Suprapubic skin (tissue), 4 donors: Measurements from ENCODE around the gene RFPL2. TPM values are rescaled to one million over a fixed set of nuclear protein-coding genes. Genes with fewer than 3 reads are reported as not detected.

Experiments
- DNase-seq, 2 donors: peaks; one replicate each; pipeline ENCODE4 v3.0.0-alpha.2; 2019; ENCODE audit warnings: low spot score in 2 of 2
- H3K27ac ChIP-seq: fragments of 200-600 bp; sonication (generic); one replicate; pipeline ENCODE4 v1.5.1; 2019
- H3K27me3 ChIP-seq: fragments of 200-600 bp; sonication (generic); one replicate; pipeline ENCODE4 v1.5.1; 2019
- H3K36me3 ChIP-seq: fragments of 200-600 bp; sonication (generic); one replicate; pipeline ENCODE4 v1.5.1; 2019
- H3K4me1 ChIP-seq: fragments of 200-600 bp; sonication (generic); one replicate; pipeline ENCODE4 v1.5.1; 2019
- H3K4me3 ChIP-seq: fragments of 200-600 bp; sonication (generic); one replicate; pipeline ENCODE4 v1.5.1; 2019; ENCODE audit warnings: mild to moderate bottlenecking
- H3K9me3 ChIP-seq: fragments of 200-600 bp; sonication (generic); one replicate; pipeline ENCODE4 v1.5.1; 2019
- CTCF ChIP-seq, 2 donors: fragments of 200-600 bp in 1 of 2; fragments of 450-650 bp in 1 of 2; sonication (generic) in 1 of 2; IDR thresholded peaks; one replicate each; pipeline ENCODE4 v1.5.1; 2016 to 2019; ENCODE audit warnings: antibody characterized with exemption in 2 of 2, mild to moderate bottlenecking in 1 of 2, moderate library complexity in 1 of 2
- EP300 ChIP-seq: sonication (generic); formaldehyde crosslinking; IDR thresholded peaks from one replicate; pipeline ENCODE4 v1.6.1; 2017; ENCODE audit warnings: antibody characterized with exemption
- POLR2A ChIP-seq, 2 donors: fragments of 450-650 bp; IDR thresholded peaks; one replicate each; pipeline ENCODE4 v1.6.1; 2017; ENCODE audit warnings: antibody characterized with exemption in 2 of 2, mild to moderate bottlenecking in 2 of 2, moderate library complexity in 2 of 2
- POLR2AphosphoS5 ChIP-seq, 3 donors: sonication (generic); formaldehyde crosslinking; IDR thresholded peaks; one replicate each; pipeline ENCODE4 v1.6.1; 2017; ENCODE audit warnings: antibody characterized with exemption in 3 of 3
- WGBS: methylation state at CpG from one replicate; pipeline ENCODE4 v1.1.5; 2018; 5-methylcytosine and 5-hydroxymethylcytosine counted together
- total RNA-seq, 4 donors: library from RNA; depleted of rRNA; stranded (reverse); fragments of >200 nt; gene quantifications; one replicate each; pipeline ENCODE4 v1.1.0, GENCODE V29; 2016

Gene RFPL2
- total RNA-seq, 4 donors from 2014 or later = not detected

- no peak for DNase-seq
- Histone ChIP-seq H3K36me3 (no peaks in the 10 kb centered on the region), H3K4me3 (no peak overlapping the region), H3K27me3 (peaks cover 8% of the 10 kb centered on the region), H3K27ac (no peak overlapping the region), H3K9me3 (no peaks in the 10 kb centered on the region), H3K4me1 (no peaks in the 10 kb centered on the region)
- TF ChIP-seq CTCF (IDR thresholded peaks at IDR 0.05) (no peak), POLR2A (IDR thresholded peaks at IDR 0.05) (no peak), EP300 (no peak), POLR2AphosphoS5 (IDR thresholded peaks at IDR 0.05) (no peak)
- 62% methylated on average over 7 of the region's 7 CpGs for WGBS
These were observed 21.6 kb upstream of the RFPL2 start for GRCh38 chr22:32226326-32227104.

- TF ChIP-seq POLR2A (IDR thresholded peaks at IDR 0.05) (no peak), CTCF (IDR thresholded peaks at IDR 0.05) (no peak), EP300 (no peak), POLR2AphosphoS5 (IDR thresholded peaks at IDR 0.05) (no peak)
- no peak for DNase-seq
- Histone ChIP-seq H3K9me3 (no peaks in the 10 kb centered on the region), H3K27ac (no peak overlapping the region), H3K4me1 (no peaks in the 10 kb centered on the region), H3K4me3 (no peak overlapping the region), H3K27me3 (peaks cover 8% of the 10 kb centered on the region), H3K36me3 (no peaks in the 10 kb centered on the region)
- WGBS = 66% methylated on average over 1 of the region's 1 CpG
These were observed 18.1 kb upstream of the RFPL2 start for GRCh38 chr22:32222991-32223390.

- no peak for DNase-seq
- TF ChIP-seq POLR2A (IDR thresholded peaks at IDR 0.05) (no peak), CTCF (IDR thresholded peaks at IDR 0.05) (no peak), POLR2AphosphoS5 (IDR thresholded peaks at IDR 0.05) (no peak), EP300 (no peak)
- Histone ChIP-seq H3K9me3 (no peaks in the 10 kb centered on the region), H3K4me1 (no peaks in the 10 kb centered on the region), H3K36me3 (no peaks in the 10 kb centered on the region), H3K27me3 (peaks cover 4% of the 10 kb centered on the region), H3K4me3 (no peak overlapping the region), H3K27ac (no peak overlapping the region)
- WGBS = 84% methylated on average over 3 of the region's 3 CpGs
These were observed 14.2 kb upstream of the RFPL2 start for GRCh38 chr22:32219026-32219425.

- H3K36me3 ChIP-seq = no peaks in the 10 kb centered on the region
- no peak overlapping the region for H3K4me3 ChIP-seq
- no peaks in the 10 kb centered on the region for H3K27me3 ChIP-seq
- TF ChIP-seq POLR2A (IDR thresholded peaks at IDR 0.05) (no peak), CTCF (IDR thresholded peaks at IDR 0.05) (no peak), EP300 (no peak), POLR2AphosphoS5 (IDR thresholded peaks at IDR 0.05) (no peak)
- no peak for DNase-seq
- 78% methylated on average over 6 of the region's 6 CpGs for WGBS
- no peaks in the 10 kb centered on the region for H3K9me3 ChIP-seq
- H3K4me1 ChIP-seq = no peaks in the 10 kb centered on the region
- no peak overlapping the region for H3K27ac ChIP-seq
These were observed 13.6 kb upstream of the RFPL2 start for GRCh38 chr22:32218470-32218869.

- no peak for TF ChIP-seq POLR2A (IDR thresholded peaks at IDR 0.05)
- no peak for TF ChIP-seq EP300
- TF ChIP-seq POLR2AphosphoS5 (IDR thresholded peaks at IDR 0.05) = no peak
- TF ChIP-seq CTCF (IDR thresholded peaks at IDR 0.05) = no peak
- Histone ChIP-seq H3K27ac (no peak overlapping the region), H3K36me3 (no peaks in the 10 kb centered on the region), H3K4me3 (no peak overlapping the region), H3K4me1 (no peaks in the 10 kb centered on the region), H3K9me3 (no peaks in the 10 kb centered on the region), H3K27me3 (no peaks in the 10 kb centered on the region)
- 82% methylated on average over 2 of the region's 2 CpGs for WGBS
- no peak for DNase-seq
These were observed 12.6 kb upstream of the RFPL2 start for GRCh38 chr22:32217465-32217864.
